Measurements from ENCODE around the gene ZNHIT1.
A peak's percentile ranks its signal among the peaks of the same experiment; 100 is the strongest.
"Not testable (repeated sequence)": the region's sequence is repeated elsewhere in the genome, so short reads cannot be mapped to it uniquely, and the experiment has no call there.

Gene ZNHIT1

GRCh38 chr7:101250324-101250723 is 32.4 kb downstream of the ZNHIT1 start:
- no peak overlapping the region for H3K4me3 ChIP-seq (ENCODE audit: low read depth, low read length)
- DNase-seq (ENCODE audit: low read depth), result no peak
- TF ChIP-seq, protein P1, sequence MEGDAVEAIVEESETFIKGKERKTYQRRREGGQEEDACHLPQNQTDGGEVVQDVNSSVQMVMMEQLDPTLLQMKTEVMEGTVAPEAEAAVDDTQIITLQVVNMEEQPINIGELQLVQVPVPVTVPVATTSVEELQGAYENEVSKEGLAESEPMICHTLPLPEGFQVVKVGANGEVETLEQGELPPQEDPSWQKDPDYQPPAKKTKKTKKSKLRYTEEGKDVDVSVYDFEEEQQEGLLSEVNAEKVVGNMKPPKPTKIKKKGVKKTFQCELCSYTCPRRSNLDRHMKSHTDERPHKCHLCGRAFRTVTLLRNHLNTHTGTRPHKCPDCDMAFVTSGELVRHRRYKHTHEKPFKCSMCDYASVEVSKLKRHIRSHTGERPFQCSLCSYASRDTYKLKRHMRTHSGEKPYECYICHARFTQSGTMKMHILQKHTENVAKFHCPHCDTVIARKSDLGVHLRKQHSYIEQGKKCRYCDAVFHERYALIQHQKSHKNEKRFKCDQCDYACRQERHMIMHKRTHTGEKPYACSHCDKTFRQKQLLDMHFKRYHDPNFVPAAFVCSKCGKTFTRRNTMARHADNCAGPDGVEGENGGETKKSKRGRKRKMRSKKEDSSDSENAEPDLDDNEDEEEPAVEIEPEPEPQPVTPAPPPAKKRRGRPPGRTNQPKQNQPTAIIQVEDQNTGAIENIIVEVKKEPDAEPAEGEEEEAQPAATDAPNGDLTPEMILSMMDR (conservative IDR thresholded peaks at IDR 0.05; ENCODE audit: low read depth, low read length), result no peak

GRCh38 chr7:101251871-101252659 is 34.1 kb downstream of the ZNHIT1 start:
- peak overlapping the region; percentile 75 for H3K4me3 ChIP-seq (ENCODE audit: low read depth, low read length)
- TF ChIP-seq, protein P1 (conservative IDR thresholded peaks at IDR 0.05; ENCODE audit: low read depth, low read length), result no peak
- peak; percentile 99 for DNase-seq (ENCODE audit: low read depth)

DNA sequence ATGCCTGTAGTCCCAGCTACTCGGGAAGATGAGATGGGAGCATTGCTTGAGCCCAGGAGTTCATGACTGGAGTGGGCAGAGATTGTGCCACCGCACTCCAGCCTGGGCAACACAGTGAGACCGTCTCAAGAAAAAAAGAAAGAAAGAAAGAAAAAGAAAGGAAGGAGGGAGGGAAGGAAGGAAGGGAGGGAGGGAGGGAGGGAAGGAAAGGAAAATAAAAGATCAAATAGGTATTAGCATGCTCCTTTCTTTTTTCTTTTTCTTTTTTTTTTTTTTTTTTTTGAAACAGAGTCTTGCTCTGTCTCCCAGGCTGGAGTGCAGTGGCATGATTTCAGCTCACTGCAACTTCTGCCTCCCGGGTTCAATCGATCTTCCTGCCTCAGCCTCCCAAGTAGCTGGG is 35.2 kb downstream of the ZNHIT1 start:
- not testable (repeated sequence) for DNase-seq (ENCODE audit: low read depth); H3K4me3 ChIP-seq (ENCODE audit: low read depth, low read length)

- no peak overlapping the region for H3K4me3 ChIP-seq (ENCODE audit: low read depth, low read length)
- TF ChIP-seq, protein P1 (conservative IDR thresholded peaks at IDR 0.05; ENCODE audit: low read depth, low read length), result no peak
- no peak for DNase-seq (ENCODE audit: low read depth)
These were observed 37.8 kb downstream of the ZNHIT1 start for GRCh38 chr7:101255796-101256195.

DNA sequence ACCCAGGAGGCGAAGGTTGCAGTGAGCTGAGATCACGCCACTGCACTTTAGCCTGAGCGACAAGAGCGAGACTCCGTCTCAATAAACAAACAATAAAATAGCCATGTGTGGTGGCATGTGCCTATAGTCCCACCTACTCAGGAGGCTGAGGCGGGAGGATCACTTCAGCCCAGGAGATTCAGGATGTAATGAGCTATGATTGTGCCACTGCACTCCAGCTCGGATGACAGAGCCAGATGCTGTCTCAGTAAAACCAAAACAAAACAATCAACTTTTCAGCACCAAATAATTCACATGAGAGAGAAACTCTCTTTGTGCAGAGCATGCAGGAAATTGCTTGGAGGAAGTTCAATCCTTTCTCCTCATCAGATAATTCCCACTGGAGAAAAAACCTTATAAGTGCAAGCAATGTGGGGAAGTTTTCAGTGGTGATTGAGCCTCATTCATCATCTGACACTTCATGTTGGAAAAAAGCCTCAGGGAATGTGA is 40.3 kb downstream of the ZNHIT1 start:
- no peak overlapping the region for H3K4me3 ChIP-seq (ENCODE audit: low read depth, low read length)
- TF ChIP-seq, protein P1 (conservative IDR thresholded peaks at IDR 0.05; ENCODE audit: low read depth, low read length), result no peak
- DNase-seq (ENCODE audit: low read depth), result no peak

DNA sequence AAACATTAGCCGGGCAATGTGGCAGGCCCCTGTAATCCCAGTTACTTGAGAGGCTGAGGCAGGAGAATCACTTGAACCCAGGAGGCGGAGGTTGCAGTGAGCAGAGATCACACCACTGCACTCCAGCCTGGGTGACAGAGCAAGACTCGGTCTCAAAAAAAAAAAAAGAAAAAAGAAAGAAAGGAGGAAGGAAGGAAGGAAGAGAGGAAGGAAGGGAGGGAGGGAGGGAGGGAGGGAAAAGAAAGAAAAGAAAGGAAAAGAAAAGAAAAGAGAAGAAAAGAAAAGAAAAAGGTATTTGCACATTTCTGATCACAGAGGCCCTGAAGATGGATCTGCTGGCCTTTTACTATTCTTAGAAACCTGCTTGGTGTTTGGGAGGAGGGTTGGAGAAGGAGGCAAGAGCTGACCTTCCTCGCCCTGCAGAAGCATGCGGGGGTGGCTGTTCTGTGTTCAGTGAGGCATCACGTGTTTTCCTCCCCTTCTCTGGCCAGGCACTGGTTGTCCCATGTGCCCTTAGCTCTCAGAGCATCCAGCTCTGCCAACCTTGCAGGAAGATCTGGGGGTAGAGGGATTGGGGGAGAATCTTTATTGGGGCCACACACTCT is 46.2 kb downstream of the ZNHIT1 start:
- peak; percentile 32 for DNase-seq (ENCODE audit: low read depth)
- not testable (repeated sequence) for H3K4me3 ChIP-seq (ENCODE audit: low read depth, low read length)

DNA sequence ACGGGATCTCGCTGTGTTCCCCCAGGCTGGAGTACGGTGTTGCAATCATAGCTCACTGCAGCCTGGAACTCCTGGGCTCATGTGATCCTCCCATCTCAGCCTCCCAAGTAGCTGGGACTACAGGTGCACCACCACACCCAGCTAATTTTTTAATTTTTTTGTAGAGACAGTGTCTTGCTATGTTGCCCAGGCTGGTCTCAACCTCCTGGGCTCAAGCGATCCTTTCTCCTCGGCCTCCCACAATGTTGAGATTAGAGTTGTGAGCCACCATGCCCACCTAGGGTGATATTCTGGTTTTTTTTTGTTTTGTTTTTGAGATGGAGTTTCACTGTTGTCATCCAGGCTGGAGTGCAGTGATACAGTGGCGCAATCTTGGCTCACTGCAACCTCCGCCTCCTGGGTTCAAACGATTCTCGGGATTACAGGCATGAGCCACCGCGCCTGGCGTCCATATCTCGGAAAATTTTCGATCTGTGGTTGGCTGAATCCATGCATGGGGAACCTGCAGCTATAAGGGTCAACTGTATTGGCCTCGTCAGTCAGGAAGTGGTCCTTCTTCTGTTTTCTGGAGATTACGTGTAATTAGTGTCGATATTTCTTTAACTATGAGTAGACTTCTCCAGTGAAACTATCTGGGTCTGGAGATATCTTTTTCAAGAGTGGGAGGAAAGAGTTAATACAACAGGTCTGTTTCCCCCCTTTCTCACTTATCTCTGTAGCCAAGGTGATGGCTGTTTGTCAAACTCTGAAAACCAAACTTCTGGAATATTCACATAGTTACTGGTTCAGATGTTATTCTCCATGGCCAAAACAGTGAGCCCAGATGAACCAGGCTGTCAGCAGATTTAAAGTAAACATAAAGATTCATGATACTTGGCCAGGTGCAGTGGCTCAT is 47.9 kb downstream of the ZNHIT1 start:
- no peak overlapping the region for H3K4me3 ChIP-seq (ENCODE audit: low read depth, low read length)
- TF ChIP-seq, protein P1 (conservative IDR thresholded peaks at IDR 0.05; ENCODE audit: low read depth, low read length), result no peak
- DNase-seq (ENCODE audit: low read depth), result no peak

Data from choroid plexus epithelial cell (primary cell).